Testis (tissue), 2 donors: ENCODE results near the gene PRRC2A.

ENCODE experiments used
- CTCF ChIP-seq, 3 experiments: fragments of 450-650 bp in 2 of 3; fragments of 200-600 bp in 1 of 3; sonication (generic) in 1 of 3; IDR thresholded peaks; one replicate each; pipeline ENCODE4 v1.5.1; 2016 to 2019; ENCODE audit warnings: antibody characterized with exemption in 3 of 3, mild to moderate bottlenecking in 2 of 3, moderate library complexity in 1 of 3
- POLR2A ChIP-seq: fragments of 450-650 bp; IDR thresholded peaks from one replicate; pipeline ENCODE4 v1.6.1; 2017; ENCODE audit warnings: antibody characterized with exemption, mild to moderate bottlenecking, moderate library complexity

- TF ChIP-seq CTCF (IDR thresholded peaks at IDR 0.05) (peak in 2 of 3 experiments; percentile 23 to 36), POLR2A (no peak)
Measured at GRCh38 chr6:31597006-31597405, 23.5 kb upstream of the PRRC2A start.
